IMR-90 (cell line): ENCODE measurements around the gene RAB6C. TPM values are rescaled to one million over a fixed set of nuclear protein-coding genes. Genes with fewer than 3 reads are reported as not detected.

Source experiments
- polyA plus RNA-seq, 3 experiments: library from polyadenylated mRNA; depleted of rRNA; stranded (reverse); fragments of >200 nt; gene quantifications; 2 replicates each; pipeline ENCODE4 v1.2.3, GENCODE V29; 2012; ENCODE audit warnings: low replicate concordance in 1 of 3
- total RNA-seq: library from RNA; depleted of rRNA; stranded (reverse); fragments of >200 nt; gene quantifications from 2 replicates; pipeline ENCODE4 v1.2.3, GENCODE V29; 2012; rRNA removed

RAB6C gene
- total and polyA plus RNA-seq, 2 of the 4 experiments (the other 2 are of a cell fraction): not detected

Other genes with a start within 250 kb of the RAB6C start
- not detected in 2 replicates for gene POTEF, start 149.6 kb downstream of the RAB6C start, total RNA-seq
- gene POTEF, start 149.6 kb downstream of the RAB6C start, polyA plus RNA-seq (2012; rRNA removed): not detected in 2 replicates
- 3.6 and 3.9 TPM in 2 replicates for gene CCDC74B, start 165.4 kb downstream of the RAB6C start, total RNA-seq
- gene CCDC74B, start 165.4 kb downstream of the RAB6C start, polyA plus RNA-seq (2012; rRNA removed): 8.4 and 9.6 TPM in 2 replicates
- 8.6 and 10.6 TPM in 2 replicates for gene SMPD4, start 201.9 kb downstream of the RAB6C start, total RNA-seq
- 63.0 and 80.4 TPM in 2 replicates for gene SMPD4, start 201.9 kb downstream of the RAB6C start, polyA plus RNA-seq (2012; rRNA removed)
- 24.9 and 29.2 TPM in 2 replicates for gene MZT2B, start 202.6 kb downstream of the RAB6C start, total RNA-seq
- gene MZT2B, start 202.6 kb downstream of the RAB6C start, polyA plus RNA-seq (2012; rRNA removed): 115 and 227 TPM in 2 replicates
- not detected in 2 replicates for gene TUBA3E, start 218.8 kb downstream of the RAB6C start, total RNA-seq
- gene TUBA3E, start 218.8 kb downstream of the RAB6C start, polyA plus RNA-seq (2012; rRNA removed): not detected in 2 replicates